ENCODE results near the gene ADAMTS19.

DNA sequence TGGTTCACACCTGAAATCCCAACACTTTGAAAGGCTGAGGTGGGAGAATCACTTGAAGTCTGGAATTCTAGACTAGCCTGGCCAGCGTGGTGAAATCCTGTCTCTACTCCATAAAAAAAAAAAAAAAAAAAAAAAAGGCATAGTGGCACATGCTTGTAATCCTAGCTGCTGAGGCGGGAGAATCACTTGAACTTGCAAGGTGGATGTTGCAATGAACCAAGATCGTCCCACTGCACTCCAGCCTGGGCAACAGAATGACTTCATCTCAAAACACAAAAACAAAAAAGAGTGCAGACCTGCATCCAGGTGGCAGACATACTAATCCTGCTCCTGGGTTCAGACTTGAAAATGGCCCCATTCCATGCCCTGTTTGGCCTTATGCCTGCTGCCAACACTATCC is 21.8 kb upstream of the ADAMTS19 start:
- no peak for TF ChIP-seq GATA2 (IDR thresholded peaks at IDR 0.05; ENCODE audit: low read depth, low read length)
- no peak for TF ChIP-seq GATA3 (IDR thresholded peaks at IDR 0.05; ENCODE audit: low read depth, low read length)

Measured in SH-SY5Y (cell line).